Measurements from ENCODE around the gene POR. TPM values are rescaled to one million over a fixed set of nuclear protein-coding genes. Genes with fewer than 3 reads are reported as not detected.

The POR gene
- total and polyA plus RNA-seq, 2 of the 13 experiments (the other 11 are each of a cell fraction or from before 2014, with no cell fraction given), result 145 to 266 TPM

DNA sequence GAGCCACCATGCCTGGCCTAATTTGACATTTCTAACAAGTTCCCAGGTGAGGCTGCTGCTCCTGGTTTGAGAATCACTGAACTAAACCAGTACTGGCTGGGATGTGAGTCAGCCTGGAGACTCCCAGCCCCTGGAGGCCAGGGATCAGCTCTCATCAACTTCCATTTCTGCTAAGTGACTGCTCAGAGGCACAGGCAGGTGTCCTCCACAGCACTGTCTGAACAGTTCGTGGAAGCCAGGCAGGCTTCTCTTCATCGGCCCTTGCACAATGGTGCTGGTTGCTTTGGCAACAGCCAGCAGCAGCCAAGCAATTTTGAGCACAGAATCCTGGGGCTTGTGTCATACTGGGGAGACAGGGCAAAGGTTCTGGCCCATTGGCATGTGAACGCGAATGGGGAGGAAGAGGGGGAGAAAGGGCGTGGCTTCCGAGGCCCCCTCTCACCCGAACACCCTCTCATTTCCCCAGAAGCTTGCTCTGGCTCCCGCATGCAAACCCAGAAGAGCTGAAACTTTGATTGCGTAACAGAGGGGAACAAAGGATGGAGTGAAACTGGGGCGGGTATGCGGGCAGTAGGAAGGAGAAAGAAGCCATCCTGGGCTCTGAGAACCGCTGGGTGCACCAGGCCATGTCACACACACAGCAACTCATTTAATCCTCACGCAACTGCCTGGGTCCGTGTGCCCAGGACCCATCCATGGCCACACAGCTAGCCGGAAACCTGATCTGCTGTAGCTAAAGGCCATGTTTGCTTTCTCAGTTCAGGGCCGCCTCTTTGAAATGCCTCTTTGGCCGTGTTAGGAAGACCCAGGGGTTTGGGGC, 9.0 kb upstream of the POR start (continued):
- TF ChIP-seq, protein P1, sequence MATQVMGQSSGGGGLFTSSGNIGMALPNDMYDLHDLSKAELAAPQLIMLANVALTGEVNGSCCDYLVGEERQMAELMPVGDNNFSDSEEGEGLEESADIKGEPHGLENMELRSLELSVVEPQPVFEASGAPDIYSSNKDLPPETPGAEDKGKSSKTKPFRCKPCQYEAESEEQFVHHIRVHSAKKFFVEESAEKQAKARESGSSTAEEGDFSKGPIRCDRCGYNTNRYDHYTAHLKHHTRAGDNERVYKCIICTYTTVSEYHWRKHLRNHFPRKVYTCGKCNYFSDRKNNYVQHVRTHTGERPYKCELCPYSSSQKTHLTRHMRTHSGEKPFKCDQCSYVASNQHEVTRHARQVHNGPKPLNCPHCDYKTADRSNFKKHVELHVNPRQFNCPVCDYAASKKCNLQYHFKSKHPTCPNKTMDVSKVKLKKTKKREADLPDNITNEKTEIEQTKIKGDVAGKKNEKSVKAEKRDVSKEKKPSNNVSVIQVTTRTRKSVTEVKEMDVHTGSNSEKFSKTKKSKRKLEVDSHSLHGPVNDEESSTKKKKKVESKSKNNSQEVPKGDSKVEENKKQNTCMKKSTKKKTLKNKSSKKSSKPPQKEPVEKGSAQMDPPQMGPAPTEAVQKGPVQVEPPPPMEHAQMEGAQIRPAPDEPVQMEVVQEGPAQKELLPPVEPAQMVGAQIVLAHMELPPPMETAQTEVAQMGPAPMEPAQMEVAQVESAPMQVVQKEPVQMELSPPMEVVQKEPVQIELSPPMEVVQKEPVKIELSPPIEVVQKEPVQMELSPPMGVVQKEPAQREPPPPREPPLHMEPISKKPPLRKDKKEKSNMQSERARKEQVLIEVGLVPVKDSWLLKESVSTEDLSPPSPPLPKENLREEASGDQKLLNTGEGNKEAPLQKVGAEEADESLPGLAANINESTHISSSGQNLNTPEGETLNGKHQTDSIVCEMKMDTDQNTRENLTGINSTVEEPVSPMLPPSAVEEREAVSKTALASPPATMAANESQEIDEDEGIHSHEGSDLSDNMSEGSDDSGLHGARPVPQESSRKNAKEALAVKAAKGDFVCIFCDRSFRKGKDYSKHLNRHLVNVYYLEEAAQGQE (IDR thresholded peaks at IDR 0.05; ENCODE audit: borderline replicate concordance in 1 of 2, low read depth in 1 of 2, low read length in 2 of 2), result peak in 1 of 2 experiments; percentile 57; a peak in 1 of 4 replicates
- TF ChIP-seq SALL1 (CRISPR knock-in tag; IDR thresholded peaks at IDR 0.05), result peak; percentile 91
- no peak for TF ChIP-seq FOXK2 (IDR thresholded peaks at IDR 0.05)
- TF ChIP-seq, protein P2, sequence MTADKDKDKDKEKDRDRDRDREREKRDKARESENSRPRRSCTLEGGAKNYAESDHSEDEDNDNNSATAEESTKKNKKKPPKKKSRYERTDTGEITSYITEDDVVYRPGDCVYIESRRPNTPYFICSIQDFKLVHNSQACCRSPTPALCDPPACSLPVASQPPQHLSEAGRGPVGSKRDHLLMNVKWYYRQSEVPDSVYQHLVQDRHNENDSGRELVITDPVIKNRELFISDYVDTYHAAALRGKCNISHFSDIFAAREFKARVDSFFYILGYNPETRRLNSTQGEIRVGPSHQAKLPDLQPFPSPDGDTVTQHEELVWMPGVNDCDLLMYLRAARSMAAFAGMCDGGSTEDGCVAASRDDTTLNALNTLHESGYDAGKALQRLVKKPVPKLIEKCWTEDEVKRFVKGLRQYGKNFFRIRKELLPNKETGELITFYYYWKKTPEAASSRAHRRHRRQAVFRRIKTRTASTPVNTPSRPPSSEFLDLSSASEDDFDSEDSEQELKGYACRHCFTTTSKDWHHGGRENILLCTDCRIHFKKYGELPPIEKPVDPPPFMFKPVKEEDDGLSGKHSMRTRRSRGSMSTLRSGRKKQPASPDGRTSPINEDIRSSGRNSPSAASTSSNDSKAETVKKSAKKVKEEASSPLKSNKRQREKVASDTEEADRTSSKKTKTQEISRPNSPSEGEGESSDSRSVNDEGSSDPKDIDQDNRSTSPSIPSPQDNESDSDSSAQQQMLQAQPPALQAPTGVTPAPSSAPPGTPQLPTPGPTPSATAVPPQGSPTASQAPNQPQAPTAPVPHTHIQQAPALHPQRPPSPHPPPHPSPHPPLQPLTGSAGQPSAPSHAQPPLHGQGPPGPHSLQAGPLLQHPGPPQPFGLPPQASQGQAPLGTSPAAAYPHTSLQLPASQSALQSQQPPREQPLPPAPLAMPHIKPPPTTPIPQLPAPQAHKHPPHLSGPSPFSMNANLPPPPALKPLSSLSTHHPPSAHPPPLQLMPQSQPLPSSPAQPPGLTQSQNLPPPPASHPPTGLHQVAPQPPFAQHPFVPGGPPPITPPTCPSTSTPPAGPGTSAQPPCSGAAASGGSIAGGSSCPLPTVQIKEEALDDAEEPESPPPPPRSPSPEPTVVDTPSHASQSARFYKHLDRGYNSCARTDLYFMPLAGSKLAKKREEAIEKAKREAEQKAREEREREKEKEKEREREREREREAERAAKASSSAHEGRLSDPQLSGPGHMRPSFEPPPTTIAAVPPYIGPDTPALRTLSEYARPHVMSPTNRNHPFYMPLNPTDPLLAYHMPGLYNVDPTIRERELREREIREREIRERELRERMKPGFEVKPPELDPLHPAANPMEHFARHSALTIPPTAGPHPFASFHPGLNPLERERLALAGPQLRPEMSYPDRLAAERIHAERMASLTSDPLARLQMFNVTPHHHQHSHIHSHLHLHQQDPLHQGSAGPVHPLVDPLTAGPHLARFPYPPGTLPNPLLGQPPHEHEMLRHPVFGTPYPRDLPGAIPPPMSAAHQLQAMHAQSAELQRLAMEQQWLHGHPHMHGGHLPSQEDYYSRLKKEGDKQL (CRISPR knock-in tag; IDR thresholded peaks at IDR 0.05; ENCODE audit: low read depth), result peak; percentile 52; the same call in 1 of the 2 replicates
- peak; percentile 26; the same call in 1 of the 2 replicates for TF ChIP-seq SPEN (CRISPR knock-in tag; IDR thresholded peaks at IDR 0.05; ENCODE audit: low read depth)
- TF ChIP-seq, protein P3, sequence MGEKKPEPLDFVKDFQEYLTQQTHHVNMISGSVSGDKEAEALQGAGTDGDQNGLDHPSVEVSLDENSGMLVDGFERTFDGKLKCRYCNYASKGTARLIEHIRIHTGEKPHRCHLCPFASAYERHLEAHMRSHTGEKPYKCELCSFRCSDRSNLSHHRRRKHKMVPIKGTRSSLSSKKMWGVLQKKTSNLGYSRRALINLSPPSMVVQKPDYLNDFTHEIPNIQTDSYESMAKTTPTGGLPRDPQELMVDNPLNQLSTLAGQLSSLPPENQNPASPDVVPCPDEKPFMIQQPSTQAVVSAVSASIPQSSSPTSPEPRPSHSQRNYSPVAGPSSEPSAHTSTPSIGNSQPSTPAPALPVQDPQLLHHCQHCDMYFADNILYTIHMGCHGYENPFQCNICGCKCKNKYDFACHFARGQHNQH (CRISPR knock-in tag; IDR thresholded peaks at IDR 0.05), result peak; percentile 90
- TF ChIP-seq ZNF263 (CRISPR knock-in tag; IDR thresholded peaks at IDR 0.05), result no peak; the same call in 1 of the 2 replicates
- no peak; the same call in 1 of the 2 replicates for TF ChIP-seq ZNF724P (CRISPR knock-in tag; IDR thresholded peaks at IDR 0.05; ENCODE audit: borderline replicate concordance)
- TF ChIP-seq HDAC1 (CRISPR knock-in tag; IDR thresholded peaks at IDR 0.05), result peak; percentile 91
- peak; percentile 69 for TF ChIP-seq ZSCAN31 (CRISPR knock-in tag; IDR thresholded peaks at IDR 0.05; ENCODE audit: low read depth)
- TF ChIP-seq SIX1 (CRISPR knock-in tag; IDR thresholded peaks at IDR 0.05; ENCODE audit: borderline replicate concordance), result peak; percentile 98
- no peak for TF ChIP-seq ZNF235 (CRISPR knock-in tag; IDR thresholded peaks at IDR 0.05; ENCODE audit: borderline replicate concordance)
- no peak; the same call in 1 of the 2 replicates for TF ChIP-seq ZNF891 (CRISPR knock-in tag; IDR thresholded peaks at IDR 0.05)
- TF ChIP-seq NFRKB (IDR thresholded peaks at IDR 0.05), result 0 out of 2 replicates have a peak, but pooled peaks have one; percentile 9
- TF ChIP-seq, protein P4, sequence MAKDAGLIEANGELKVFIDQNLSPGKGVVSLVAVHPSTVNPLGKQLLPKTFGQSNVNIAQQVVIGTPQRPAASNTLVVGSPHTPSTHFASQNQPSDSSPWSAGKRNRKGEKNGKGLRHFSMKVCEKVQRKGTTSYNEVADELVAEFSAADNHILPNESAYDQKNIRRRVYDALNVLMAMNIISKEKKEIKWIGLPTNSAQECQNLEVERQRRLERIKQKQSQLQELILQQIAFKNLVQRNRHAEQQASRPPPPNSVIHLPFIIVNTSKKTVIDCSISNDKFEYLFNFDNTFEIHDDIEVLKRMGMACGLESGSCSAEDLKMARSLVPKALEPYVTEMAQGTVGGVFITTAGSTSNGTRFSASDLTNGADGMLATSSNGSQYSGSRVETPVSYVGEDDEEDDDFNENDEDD (CRISPR knock-in tag; IDR thresholded peaks at IDR 0.05; ENCODE audit: borderline replicate concordance), result peak; percentile 10; the same call in 1 of the 2 replicates
